NAMALWA (cell line): ENCODE measurements around the gene CST3.
"Not testable (repeated sequence)": the region's sequence is repeated elsewhere in the genome, so short reads cannot be mapped to it uniquely, and the experiment has no call there.

ENCODE experiments used
- DNase-seq: peaks from one replicate; pipeline ENCODE4 v3.0.0-alpha.2; 2015; ENCODE audit warnings: low spot score

CST3 gene

DNA sequence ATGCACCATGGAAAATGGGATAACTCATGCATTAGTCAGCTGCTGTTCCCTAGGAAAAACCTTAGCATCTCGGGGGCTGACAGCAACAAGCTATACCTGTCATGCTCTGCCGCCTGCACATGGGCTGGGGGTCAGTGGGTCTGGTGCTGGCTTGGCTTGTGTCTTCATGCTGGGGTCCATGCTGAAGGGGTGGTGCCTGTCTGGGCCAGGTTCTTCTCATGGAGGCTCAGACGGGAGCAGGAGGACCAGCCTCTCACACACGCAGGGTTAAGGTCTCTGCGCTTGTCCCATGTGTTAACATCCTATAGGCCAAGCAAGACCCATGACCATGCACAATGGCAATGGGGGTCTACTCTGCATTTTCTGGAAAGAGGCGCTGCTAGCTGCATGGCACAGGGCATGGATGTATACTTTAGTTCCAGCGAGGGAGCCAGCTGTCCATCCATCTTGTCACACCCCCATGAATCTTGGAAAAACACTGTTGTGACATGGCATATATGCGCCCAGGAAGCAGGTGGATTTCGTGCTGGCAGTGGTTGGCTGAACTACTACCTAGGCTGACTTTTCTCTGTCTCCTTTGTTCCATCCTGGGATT is 24.6 kb upstream of the CST3 start:
- DNase-seq = no peak

DNA sequence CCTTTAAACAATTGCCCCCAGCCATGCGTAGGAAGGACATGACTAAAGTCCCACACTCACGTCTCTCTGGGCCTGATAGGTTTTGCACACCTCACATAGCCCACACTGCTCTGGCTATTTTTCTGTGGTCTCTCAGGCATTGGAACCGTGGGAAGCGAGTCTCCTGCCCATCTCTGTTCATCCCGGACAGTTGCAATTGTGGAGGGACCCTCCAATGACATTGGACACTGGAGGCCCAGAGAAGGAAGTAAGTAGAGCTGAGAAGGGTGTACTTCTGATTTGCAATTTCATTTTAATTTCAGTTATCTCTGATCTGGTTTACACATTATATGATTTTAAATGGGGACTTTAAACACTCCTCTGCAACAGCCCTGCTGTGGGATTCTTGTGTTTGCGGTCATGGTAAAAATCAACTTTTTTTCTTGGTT is 23.3 kb upstream of the CST3 start:
- no peak for DNase-seq

DNA sequence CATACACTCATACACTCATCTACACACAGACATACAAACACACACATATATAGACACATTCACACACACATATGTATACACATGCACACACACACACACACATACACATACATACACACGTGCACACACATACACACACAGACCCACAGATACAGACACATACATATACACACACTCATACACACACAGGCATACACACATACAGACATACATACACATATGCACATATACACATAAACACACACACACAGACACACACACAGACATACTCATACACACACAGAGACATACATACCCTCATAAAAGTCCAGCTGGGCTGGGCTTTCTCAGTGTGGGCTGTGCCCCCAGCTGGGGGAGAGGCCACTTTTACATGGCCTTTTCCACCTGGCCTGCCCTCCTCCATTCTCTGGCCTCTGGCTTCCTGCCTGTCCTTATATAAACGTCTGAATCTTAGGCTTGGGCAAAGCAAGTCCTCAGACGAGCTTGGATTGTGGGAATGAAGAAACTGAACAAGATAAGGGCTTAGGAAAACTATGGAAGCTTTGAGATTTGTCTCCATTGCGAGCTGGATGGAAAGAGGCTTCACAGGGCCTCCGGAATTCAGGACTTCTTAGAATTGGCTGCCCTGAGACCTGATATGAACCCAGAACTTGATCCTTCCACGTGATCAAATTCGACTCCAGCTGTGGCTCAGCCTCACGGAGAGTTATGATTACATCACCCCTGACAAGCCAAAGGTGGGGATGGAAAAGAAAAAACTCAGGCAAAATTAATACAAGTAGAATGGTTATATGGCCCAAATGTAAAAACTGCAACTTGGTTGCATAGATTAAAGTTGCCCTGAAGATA is 22.5 kb upstream of the CST3 start:
- no peak for DNase-seq

DNA sequence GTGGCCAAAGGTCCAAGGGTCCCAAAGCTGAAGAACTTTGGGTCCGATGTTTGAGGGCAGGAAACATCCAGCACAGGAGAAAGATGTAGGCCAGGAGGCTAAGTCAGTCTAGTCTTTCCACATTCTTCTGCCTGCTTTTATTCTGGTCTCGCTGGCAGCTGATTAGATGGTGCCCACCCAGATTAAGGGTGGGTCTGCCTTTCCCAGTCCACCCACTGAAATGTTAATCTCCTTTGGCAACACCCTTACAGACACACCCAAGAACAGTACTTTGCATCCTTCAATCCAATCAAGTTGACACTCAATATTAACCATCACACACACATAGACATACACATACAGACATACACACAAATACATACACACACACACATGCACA is 21.8 kb upstream of the CST3 start:
- not testable (repeated sequence) for DNase-seq

DNA sequence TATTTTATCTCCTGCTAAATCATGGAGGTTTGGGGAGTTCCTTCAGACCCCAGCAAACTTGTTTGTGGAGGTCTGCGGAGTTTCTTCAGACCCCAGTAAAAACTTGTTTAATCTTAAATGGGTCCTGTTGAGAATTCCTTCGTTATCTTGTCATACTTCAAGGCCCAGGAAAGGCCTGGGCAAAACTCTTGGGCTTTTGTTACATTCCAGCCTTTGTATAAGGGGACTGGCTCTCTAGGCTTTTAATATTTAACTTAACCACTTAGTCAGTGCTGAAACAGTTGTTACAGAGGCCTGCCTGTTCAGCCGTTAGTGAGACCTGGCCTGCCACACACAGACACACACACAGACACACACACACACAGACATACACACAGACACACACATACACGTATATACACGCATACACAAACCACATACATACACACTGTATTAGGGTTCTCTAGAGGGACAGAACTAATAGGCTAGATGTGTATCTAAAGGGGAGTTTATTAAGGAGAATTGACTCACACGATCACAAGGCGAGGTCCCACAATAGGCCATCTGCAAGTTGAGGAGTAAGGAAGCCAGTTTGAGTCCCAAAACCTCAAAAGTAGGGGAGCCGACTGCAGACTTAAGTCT is 21.3 kb upstream of the CST3 start:
- no peak for DNase-seq

DNA sequence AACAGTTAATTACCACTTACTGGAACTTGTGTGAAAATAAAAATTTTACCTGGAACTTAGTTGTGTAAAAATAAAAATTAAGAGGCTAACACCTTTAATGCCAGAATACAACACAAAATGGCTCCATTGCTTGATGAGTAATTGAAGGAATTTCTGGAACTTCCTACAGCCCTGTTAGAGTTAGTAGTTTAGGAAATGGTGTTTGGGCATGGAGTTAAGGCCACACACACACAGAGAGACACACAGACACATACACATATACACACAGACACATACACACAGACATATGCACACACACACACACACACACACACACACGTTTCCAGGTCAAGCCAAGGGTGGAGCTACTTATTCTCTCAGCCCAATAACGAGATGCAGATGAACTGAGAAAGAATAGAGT is 20.6 kb upstream of the CST3 start:
- no peak for DNase-seq

DNA sequence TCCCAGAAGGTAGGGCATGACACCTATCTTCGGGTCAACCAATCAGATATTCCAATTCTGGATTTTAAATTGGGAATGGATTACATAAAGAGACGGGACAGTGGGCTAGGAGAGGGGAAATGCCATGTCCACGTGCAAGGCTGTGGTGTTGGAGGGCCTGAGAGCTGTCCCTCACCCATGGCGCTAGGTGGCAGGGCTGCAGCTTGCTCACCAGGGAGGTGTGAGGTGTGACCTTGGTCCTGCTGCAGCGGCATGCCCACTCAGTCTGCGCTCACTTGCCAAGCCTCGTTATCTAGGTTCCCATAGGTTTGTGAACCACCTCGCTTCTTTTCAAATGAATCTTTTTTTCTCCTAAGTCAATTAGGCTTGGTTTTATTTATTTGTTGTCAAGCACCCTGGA is 19.4 kb upstream of the CST3 start:
- no peak for DNase-seq

DNA sequence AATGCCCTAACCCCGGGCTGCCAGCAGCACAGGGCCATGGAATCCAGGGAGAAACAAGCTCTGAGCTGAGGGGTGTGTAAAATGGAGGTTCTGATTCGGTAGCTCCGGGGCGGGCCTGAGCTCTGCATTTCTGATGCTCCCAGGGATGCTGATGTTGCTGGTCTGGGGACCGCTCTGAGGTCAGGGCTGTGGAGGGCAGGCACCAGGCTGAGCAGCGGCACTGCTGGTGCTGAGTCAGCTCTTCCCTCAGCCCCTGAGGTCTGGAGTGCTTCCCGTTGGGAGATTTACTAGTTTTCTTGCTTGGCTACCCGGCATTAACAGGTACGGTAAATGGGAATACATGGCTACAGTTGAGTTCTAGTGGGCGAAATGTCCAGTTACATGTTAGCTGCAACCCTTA is 18.6 kb upstream of the CST3 start:
- DNase-seq = no peak

DNA sequence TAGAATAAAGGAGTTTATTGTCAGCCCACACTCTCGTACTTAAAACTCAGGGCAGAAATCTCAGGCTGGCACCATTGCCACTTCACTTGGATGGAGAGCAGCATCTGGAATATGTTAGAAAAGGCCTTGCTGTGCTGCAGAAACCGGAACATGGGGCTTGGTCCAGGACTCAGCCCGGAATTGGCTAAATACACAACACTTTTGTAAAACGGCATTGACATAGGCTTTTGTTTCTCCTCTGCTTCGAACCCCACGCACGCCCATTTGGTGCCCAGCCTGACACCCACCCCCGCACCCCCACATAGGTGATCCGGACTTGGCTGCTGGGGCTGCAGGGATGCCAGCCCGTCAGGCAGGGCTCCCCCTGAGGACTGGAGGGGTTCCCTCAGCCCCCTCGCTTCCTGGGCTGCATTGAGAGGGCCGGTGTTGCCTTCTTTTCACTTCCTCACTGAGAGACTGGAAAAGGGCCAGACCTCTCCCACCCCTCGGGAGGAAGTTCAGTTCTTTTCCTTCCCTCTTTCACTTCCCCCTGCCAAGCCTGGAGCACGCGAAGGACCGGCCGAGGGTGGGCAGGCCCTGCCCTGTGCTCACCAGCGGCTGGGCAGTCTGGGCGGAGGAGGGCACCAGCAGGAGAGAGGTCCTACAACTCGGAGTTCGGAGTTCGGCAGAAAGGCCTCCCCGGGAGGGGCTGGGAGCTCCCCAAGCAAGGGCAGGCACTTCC is 17.9 kb upstream of the CST3 start:
- DNase-seq = no peak

DNA sequence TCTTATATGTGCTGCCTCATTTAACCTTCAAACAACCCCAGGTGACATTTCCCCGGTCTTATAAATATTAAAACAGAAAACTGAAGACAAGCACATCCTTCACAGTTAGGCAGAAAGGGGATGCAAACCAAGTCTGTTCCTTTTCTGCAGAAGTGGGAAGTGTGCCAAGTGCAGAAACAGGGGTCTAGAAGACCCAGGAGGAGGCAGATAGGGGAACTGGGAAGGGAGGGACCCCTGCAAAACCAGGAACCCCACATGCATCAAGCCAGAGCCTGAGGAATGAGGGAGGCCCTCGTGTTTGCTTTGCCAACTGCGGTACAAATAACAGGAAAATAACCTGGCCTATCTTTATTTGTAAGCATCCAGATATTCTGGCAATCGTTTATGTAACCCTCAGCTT is 17.0 kb upstream of the CST3 start:
- DNase-seq = no peak

DNA sequence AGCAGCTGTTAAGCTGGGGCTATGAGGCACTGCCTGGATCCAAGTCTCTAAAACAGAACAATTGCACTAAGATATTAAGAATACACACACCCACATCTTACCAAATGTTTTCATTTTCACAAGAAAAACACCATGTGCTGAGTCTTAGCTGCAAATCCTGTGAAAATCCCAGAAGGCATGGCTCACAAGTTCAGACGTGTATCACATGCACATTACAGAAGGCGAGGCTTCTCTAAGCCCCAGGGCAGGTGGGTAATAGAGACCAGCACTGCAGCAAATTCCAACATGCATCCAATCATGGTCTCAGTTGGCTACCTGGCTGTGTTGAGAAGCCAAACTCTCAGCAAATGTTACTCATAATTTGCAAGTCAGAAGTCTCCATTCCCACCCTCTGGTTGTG is 16.2 kb upstream of the CST3 start:
- DNase-seq = no peak

DNA sequence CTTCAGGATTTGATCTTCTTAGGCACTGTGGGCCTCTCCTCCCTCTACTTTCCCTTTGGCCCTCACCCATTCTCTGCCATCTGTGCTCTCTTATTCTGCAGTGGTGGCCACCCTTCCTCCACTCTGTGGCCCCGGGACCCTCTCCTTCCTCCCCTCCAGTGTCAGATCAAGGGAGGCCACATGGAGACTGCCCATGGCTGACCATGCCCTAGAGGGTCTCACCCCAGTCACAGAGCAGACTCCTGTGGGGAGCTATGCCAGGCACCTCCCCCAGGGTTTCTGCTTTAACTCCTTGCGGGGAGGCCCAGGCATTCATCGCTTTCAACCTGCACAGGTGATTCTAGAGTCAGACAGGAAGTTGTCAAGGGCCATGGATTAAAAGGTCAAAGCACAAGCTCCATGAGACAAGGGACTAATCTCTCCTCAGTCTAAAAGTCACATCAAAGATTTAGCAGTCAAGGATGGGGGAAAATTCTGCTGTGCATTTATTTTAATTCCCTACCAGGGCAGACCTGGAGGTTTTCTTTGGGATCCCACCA is 15.7 kb upstream of the CST3 start:
- DNase-seq = no peak

DNA sequence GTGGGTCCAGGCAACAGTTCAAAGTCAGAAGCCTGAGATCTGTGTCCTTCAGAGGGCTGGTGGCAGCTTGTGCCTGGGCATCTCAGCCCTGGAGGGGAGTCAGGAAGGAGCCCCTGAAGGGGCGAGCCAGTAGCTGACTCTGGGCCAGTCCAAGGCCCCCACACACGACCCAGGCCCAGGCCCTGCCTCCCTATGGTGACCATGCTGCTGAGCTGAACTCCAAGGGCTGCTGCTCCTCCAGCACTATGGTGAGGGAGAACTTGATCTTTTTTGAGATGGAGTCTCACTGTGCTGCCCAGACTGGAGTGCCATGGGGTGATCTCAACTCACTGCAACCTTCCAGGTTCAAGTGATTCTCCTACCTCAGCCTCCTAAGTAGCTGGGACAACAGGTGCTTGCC is 15.2 kb upstream of the CST3 start:
- no peak for DNase-seq

DNA sequence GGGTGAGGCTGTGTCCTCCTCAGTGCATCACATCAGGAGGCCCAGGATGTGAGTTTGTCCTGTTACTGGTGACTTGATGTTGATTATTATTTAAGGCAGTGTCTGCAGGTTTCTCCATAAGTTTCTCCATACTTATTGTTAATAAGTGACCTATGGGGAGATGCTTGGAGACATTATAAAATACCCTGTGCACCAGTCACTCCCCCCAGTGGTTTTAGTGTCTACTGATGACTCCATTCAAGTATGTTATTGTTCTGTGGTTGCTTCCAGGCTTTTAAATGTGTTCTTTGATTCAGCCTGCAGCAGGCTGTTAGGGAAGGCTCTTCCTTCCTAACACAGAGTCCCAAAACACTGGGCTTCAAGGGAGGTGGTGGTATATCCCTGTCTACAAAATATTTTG is 14.6 kb upstream of the CST3 start:
- DNase-seq = no peak

DNA sequence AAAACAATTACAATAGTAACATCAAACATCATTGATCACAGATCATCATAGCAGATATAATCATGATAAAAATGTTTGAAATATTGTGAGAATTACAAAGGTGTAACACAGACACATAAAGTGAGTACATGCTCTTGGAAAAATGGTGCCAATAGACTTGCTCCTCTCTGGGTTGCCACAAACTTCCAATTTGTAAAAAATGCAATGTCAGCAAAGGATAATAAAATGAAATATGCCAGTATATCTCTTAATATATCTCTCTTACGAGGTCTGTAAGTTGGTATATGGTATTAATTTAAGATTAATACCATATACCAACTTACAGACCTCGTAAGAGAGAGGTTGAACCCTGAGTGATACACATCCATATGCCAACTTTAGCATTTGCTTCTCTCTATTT is 13.4 kb upstream of the CST3 start:
- DNase-seq = no peak

DNA sequence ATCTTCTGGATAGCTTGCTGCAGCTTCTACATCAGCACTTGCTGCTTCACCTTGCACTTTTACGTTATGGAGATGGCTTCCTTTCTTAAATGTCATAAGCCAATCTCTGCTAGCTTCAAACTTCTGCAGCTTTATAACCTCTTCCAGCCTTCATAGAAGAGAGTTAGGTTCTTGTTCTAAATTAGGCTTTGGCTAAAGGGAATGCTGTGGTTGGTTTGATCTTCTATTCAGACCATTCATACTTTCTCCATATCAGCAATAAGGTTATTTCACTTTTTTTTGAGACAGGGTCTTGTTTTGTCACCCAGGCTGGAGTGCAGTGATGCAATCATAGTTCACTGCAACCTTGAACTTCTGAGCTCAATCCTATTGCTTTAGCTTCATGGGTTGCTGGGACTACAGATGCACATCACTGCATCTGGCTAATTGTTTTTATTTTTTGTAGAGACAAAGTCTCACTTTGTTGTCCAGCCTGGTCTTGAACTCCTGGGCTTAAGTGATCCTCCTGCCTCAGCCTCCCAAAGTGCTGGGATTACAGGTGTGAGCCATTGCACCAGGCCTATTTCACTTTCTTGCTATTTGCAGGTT is 12.2 kb upstream of the CST3 start:
- DNase-seq = no peak

DNA sequence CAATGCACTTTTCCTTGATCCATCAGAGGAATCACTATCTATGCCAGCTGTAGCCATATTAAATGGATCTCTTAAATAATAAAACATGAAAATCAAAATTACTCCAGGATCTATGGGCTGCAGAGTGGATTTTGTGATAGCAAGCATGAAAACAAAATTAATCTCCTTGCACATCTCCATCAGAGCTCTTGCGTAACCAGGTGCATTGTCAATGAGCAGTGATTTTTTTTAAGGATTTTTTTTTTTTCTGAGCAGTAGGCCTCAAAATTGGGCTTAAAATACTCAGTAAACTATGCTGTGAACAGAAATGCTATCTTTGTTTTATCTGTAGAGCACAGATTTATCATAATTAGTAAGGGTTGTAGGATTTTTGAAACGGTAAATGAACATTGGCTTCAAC is 11.5 kb upstream of the CST3 start:
- DNase-seq = no peak

DNA sequence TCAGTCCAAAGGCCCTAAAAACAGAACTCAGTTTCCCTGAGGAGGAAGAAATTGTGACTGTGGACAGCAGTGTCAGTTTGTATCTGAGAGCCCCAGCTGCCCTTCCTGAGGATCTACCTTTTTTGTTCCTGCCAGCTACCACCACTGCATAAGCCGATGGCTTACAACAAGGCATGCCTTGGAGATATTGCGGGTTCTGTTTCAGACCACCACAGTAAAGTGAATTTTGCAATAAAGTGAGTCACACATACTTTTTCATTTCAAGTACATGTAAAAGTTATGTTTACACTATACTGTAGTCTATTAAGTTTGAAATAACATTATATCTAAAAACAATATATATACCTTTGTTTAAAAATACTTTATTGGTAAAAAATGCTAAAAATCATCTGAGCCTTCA is 9.6 kb upstream of the CST3 start:
- no peak for DNase-seq

DNA sequence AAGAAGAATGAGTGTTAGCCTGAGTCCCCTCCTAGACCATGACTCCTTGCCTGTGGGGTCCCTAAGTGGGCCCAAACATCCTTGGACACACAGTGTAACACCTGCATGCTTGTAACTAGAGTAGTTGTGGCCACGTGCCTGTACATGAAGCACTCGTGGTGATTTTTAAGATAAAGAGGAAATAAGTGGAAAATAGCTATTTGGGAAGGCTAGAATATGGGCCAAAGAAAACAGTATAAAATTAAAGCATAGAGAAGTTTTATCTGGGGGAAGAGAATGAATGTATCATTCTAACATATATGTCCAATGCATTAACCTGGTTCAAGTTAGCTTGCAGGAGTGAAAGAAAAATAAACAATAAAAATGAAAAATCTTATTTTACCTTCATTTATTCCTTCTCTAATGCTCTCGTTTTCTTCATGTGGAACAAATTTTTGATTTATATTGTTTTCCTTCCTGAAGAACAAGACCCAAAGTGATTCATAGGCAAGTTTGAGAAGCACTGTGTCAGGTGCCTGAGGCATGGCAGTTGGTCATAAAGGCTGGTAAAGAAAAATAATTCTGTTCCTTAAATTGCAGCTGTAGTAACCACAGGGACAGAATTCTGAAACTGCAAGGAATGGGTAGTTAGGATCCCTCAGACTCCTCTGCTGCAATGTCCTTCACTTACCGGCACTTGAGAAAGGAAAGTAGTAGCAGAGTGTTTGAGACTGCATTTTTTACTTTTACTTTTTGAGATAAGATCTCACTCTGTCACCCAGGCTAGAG is 8.5 kb upstream of the CST3 start:
- no peak for DNase-seq

DNA sequence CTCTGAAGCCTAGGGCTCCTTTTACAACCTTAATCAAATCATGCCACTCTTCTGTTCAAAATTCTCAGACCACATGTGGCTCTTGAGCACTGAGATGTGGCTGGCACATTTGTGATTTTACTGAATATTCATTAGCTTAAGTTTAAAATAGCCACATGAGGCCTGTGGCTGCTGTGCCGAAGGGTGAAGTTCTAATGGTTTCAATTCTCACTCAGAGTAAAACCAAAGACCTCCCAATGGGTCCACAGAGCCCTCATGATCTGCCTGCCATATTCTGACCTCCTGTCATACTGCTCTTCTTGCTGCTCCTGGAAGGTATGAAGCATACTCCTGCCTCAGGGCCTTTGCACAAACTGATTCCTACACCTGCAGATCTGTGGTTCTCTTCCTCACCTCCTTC is 7.8 kb upstream of the CST3 start:
- no peak for DNase-seq

DNA sequence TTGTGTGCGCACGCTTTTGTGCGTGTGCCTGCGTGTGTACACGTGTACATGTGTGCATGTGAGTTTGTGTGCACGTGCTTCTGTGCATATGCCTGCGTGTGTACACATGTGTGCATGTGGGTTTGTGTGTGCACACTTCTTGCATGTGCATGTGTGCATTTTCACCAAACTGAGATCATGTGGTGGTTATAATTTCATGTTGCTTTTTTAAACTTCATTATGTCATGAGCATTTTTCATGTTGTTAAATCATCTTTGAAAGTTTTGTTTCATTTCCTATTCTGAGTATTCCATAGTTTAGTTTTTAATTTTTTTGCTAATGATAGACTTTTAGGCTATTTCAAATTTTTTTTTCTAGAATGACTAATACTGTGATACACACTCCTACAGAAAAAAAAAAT is 6.4 kb upstream of the CST3 start:
- no peak for DNase-seq

DNA sequence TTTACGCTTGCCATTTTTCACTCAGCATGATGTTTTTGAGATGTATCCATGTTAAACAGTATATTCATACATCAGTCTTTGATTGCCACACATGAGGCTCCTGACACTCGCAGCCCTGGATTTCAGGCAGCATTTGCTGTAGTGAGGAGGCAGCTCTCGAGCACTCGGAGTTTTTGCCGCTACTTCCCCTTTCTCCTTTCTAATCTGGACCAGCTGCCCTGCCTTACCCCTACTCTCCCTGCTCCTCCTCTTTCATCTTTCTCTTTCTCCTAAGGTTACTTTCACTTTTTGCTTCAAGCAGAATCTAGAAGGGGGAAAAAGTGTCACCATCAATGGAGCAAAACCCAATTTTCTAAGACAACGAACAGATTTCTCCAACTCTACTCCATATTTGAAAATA is 5.9 kb upstream of the CST3 start:
- peak; percentile 5 for DNase-seq
